Cardiac fibroblast (primary cell): ENCODE measurements around the gene ADCK1.
"Not testable (repeated sequence)": the region's sequence is repeated elsewhere in the genome, so short reads cannot be mapped to it uniquely, and the experiment has no call there.

Experiments
- DNase-seq, 2 donors: peaks; one replicate each; pipeline versions ENCODE4 v3.0.0 to v3.0.0-alpha.2; 2010; ENCODE audit warnings: low read depth in 2 of 2
- H3K4me3 ChIP-seq, 2 donors: replicated peaks in 1 of 2; 1 replicate in 1 of 2; 2 replicates in 1 of 2; pipeline ENCODE4 v1.5.1; 2011; ENCODE audit warnings: low read depth in 2 of 2, low read length in 2 of 2, mild to moderate bottlenecking in 2 of 2, moderate library complexity in 1 of 2
- CTCF ChIP-seq: IDR thresholded peaks from one replicate; pipeline ENCODE4 v1.5.1; 2011; ENCODE audit warnings: low read depth, mild to moderate bottlenecking, low read length, inconsistent platforms

The ADCK1 gene

GRCh38 chr14:77926942-77927341, 127.0 kb downstream of the ADCK1 start:
- DNase-seq = no peak
- H3K4me3 ChIP-seq = no peak overlapping the region
- TF ChIP-seq CTCF = no peak

- no peak for TF ChIP-seq CTCF
- H3K4me3 ChIP-seq = no peak overlapping the region
- no peak for DNase-seq
These were observed 131.5 kb downstream of the ADCK1 start for GRCh38 chr14:77931441-77931840.

- no peak overlapping the region for H3K4me3 ChIP-seq
- no peak for DNase-seq
- no peak for TF ChIP-seq CTCF
These were observed 136.3 kb downstream of the ADCK1 start for GRCh38 chr14:77936138-77936639.

GRCh38 chr14:77947372-77947771, 147.5 kb downstream of the ADCK1 start:
- TF ChIP-seq CTCF = no peak
- DNase-seq = no peak
- H3K4me3 ChIP-seq = no peak overlapping the region

- TF ChIP-seq CTCF = no peak
- no peak for DNase-seq
- no peak overlapping the region for H3K4me3 ChIP-seq
These were observed 150.6 kb downstream of the ADCK1 start for GRCh38 chr14:77950371-77951063.

- DNase-seq = no peak
- no peak for TF ChIP-seq CTCF
- no peak overlapping the region for H3K4me3 ChIP-seq
These were observed 156.0 kb downstream of the ADCK1 start for GRCh38 chr14:77955816-77956484.

GRCh38 chr14:77959686-77960085, 159.8 kb downstream of the ADCK1 start:
- not testable (repeated sequence) for DNase-seq, H3K4me3 ChIP-seq
